SK-N-SH treated with all-trans-retinoic acid at 6 μM for 48 hours (cell line): ENCODE results near the gene PLCB3.

ENCODE experiments used
- CSDC2 ChIP-seq: fragments of 250-450 bp; sonication (Bioruptor Pico); IDR thresholded peaks from 2 replicates; pipeline ENCODE4 v1.5.0; 2020; ENCODE audit warnings: mild to moderate bottlenecking, moderate library complexity
- ESRRG ChIP-seq: fragments of 250-450 bp; sonication (Bioruptor Pico); IDR thresholded peaks from 2 replicates; pipeline ENCODE4 v1.6.1; 2021; ENCODE audit warnings: mild to moderate bottlenecking
- GLIS3 ChIP-seq: fragments of 250-450 bp; sonication (Bioruptor Pico); IDR thresholded peaks from 2 replicates; pipeline ENCODE4 v1.5.0; 2020; ENCODE audit warnings: mild to moderate bottlenecking, moderate library complexity
- ZFP3 ChIP-seq: fragments of 250-450 bp; sonication (Bioruptor Pico); IDR thresholded peaks from 2 replicates; pipeline ENCODE4 v1.5.0; 2020; ENCODE audit warnings: mild to moderate bottlenecking, moderate library complexity
- ZNF565 ChIP-seq: fragments of 450-650 bp; formaldehyde crosslinking; conservative IDR thresholded peaks from 2 replicates; pipeline ENCODE4 v1.5.0; 2020; ENCODE audit warnings: low read depth, mild to moderate bottlenecking, moderate library complexity
- ZNF70 ChIP-seq: fragments of 450-650 bp; formaldehyde crosslinking; IDR thresholded peaks from 2 replicates; pipeline ENCODE4 v1.5.0; 2020; ENCODE audit warnings: mild to moderate bottlenecking, moderate library complexity
- TF ChIP-seq, protein P1 (sequence below): fragments of 250-450 bp; sonication (Bioruptor Pico); IDR thresholded peaks from 2 replicates; pipeline ENCODE4 v1.8.0; 2020; ENCODE audit warnings: mild to moderate bottlenecking, moderate library complexity, borderline replicate concordance

DNA sequence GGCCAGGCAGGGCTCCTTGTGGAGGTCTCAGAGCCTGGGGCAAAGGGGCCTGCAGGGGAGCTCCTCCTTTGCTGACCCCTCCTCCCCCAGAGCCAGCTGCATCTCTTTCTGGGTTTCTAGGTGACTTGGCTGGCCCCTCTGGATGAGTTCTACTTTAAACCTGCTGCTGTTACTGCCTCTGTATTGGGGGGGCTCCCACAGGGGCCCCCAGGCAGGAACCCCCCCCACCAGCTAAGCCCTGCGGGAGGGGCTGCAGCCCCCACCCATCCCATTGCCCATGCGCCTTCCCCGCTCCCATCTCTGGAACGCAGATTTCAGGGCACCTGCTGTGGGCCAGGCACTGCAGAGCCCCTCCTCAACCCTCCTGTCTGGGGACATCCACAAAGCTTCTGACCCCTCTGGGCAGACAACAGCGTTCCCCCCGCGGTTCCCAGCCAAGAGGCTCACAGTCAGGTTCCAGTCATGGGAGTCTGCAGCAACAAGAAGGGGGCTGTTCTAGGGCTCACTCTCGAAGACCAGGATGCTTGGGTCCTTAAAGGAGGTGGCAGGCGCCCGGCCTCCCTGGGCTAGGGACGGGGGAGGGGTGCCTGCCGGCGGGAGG, 815 bp upstream of the PLCB3 start:
- TF ChIP-seq, protein P1, sequence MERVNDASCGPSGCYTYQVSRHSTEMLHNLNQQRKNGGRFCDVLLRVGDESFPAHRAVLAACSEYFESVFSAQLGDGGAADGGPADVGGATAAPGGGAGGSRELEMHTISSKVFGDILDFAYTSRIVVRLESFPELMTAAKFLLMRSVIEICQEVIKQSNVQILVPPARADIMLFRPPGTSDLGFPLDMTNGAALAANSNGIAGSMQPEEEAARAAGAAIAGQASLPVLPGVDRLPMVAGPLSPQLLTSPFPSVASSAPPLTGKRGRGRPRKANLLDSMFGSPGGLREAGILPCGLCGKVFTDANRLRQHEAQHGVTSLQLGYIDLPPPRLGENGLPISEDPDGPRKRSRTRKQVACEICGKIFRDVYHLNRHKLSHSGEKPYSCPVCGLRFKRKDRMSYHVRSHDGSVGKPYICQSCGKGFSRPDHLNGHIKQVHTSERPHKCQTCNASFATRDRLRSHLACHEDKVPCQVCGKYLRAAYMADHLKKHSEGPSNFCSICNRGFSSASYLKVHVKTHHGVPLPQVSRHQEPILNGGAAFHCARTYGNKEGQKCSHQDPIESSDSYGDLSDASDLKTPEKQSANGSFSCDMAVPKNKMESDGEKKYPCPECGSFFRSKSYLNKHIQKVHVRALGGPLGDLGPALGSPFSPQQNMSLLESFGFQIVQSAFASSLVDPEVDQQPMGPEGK (CRISPR knock-in tag): no peak
- TF ChIP-seq GLIS3 (no peak), ZFP3 (CRISPR knock-in tag) (no peak), ESRRG (CRISPR knock-in tag) (no peak), ZNF70 (CRISPR knock-in tag) (no peak), CSDC2 (CRISPR knock-in tag) (no peak), ZNF565 (no peak)
